HepG2 (cell line): ENCODE measurements around the gene MYH9. TPM values are rescaled to one million over a fixed set of nuclear protein-coding genes. Genes with fewer than 3 reads are reported as not detected.

Experiments used
- BCLAF1 ChIP-seq: fragments of 450-650 bp; IDR thresholded peaks from 2 replicates; pipeline ENCODE4 v1.6.1; 2017; ENCODE audit warnings: mild to moderate bottlenecking
- CBX1 ChIP-seq: IDR thresholded peaks from one replicate; pipeline ENCODE4 v1.6.1; 2016; ENCODE audit warnings: antibody characterized with exemption, low read depth
- CHD2 ChIP-seq: IDR thresholded peaks from 2 replicates; pipeline ENCODE4 v1.6.1; 2011; ENCODE audit warnings: low read depth, low read length, improper control_type of control experiment
- EEA1 ChIP-seq: sonication (generic); formaldehyde crosslinking; IDR thresholded peaks from 2 replicates; pipeline ENCODE4 v1.5.1; 2020; ENCODE audit warnings: mild to moderate bottlenecking, missing genetic modification reagents, borderline replicate concordance
- EHMT2 ChIP-seq: fragments of 200-600 bp; sonication (generic); IDR thresholded peaks from 2 replicates; pipeline ENCODE4 v1.7.0; 2017; ENCODE audit warnings: antibody characterized with exemption, low read depth, low read length, borderline replicate concordance
- NFE2L1 ChIP-seq: sonication (generic); formaldehyde crosslinking; IDR thresholded peaks from 2 replicates; pipeline ENCODE4 v1.4.0; 2020; ENCODE audit warnings: missing genetic modification reagents, mild to moderate bottlenecking, borderline replicate concordance
- PBX3 ChIP-seq: sonication (generic); formaldehyde crosslinking; IDR thresholded peaks from 2 replicates; pipeline ENCODE4 v1.8.1; 2023; ENCODE audit warnings: missing genetic modification reagents, inconsistent platforms, borderline replicate concordance
- RXRA ChIP-seq: sonication (generic); formaldehyde crosslinking; IDR thresholded peaks from 2 replicates; pipeline ENCODE4 v1.5.1; 2020; ENCODE audit warnings: missing genetic modification reagents
- SKIL ChIP-seq: sonication (generic); formaldehyde crosslinking; IDR thresholded peaks from 2 replicates; pipeline ENCODE4 v1.8.0; 2022; ENCODE audit warnings: missing genetic modification reagents, mild to moderate bottlenecking, moderate library complexity, borderline replicate concordance
- SRF ChIP-seq: IDR thresholded peaks from 2 replicates; pipeline ENCODE4 v1.6.1; 2011; ENCODE audit warnings: mild to moderate bottlenecking, low read depth, low read length, moderate library complexity
- YEATS2 ChIP-seq: sonication (generic); formaldehyde crosslinking; IDR thresholded peaks from 2 replicates; pipeline ENCODE4 v1.4.0; 2020; ENCODE audit warnings: missing genetic modification reagents, borderline replicate concordance
- ZHX2 ChIP-seq, 2 experiments: sonication (generic) in 1 of 2; formaldehyde crosslinking in 1 of 2; IDR thresholded peaks; 2 replicates each; pipeline versions ENCODE4 v1.6.1 to v1.9.0; 2014 to 2022; ENCODE audit warnings: antibody characterized with exemption in 1 of 2, borderline replicate concordance in 1 of 2, inconsistent platforms in 1 of 2, low read depth in 1 of 2, missing genetic modification reagents in 1 of 2
- ZNF121 ChIP-seq: sonication (generic); formaldehyde crosslinking; IDR thresholded peaks from 2 replicates; pipeline ENCODE4 v1.5.0; 2020; ENCODE audit warnings: mild to moderate bottlenecking, missing genetic modification reagents
- ZNF251 ChIP-seq: sonication (generic); formaldehyde crosslinking; IDR thresholded peaks from 2 replicates; pipeline ENCODE4 v1.9.0; 2021; ENCODE audit warnings: mild to moderate bottlenecking, missing genetic modification reagents
- ZNF598 ChIP-seq: sonication (generic); formaldehyde crosslinking; IDR thresholded peaks from 2 replicates; pipeline ENCODE4 v1.5.1; 2020; ENCODE audit warnings: mild to moderate bottlenecking, missing genetic modification reagents, borderline replicate concordance
- ZNF75D ChIP-seq: sonication (generic); formaldehyde crosslinking; IDR thresholded peaks from 2 replicates; pipeline ENCODE4 v1.8.1; 2023; ENCODE audit warnings: missing genetic modification reagents, mild to moderate bottlenecking, borderline replicate concordance
- polyA plus RNA-seq, 8 experiments: library from polyadenylated mRNA; depleted of rRNA in 3 of 8; stranded (reverse) in 7 of 8; unstranded in 1 of 8; fragments of >200 nt; fragmentation: Illumina TruSeq in 4 of 8; extraction: Trizol in 4 of 8; gene quantifications; 2 replicates each; pipeline versions ENCODE4 v1.2.1 to v1.2.3, GENCODE V29; 2011 to 2016; ENCODE audit warnings: low read depth in 4 of 8, missing spikeins in 1 of 8, mixed read lengths in 1 of 8; ENCODE audit not compliant: insufficient read depth in 1 of 8
- total RNA-seq, 5 experiments: library from RNA; depleted of rRNA; stranded (reverse); fragments of >200 nt; fragmentation: Illumina TruSeq; extraction: Trizol; gene quantifications; 2 replicates each; pipeline ENCODE4 v1.2.3, GENCODE V29; 2016; ENCODE audit warnings: low read depth in 1 of 5

The MYH9 gene
- total and polyA plus RNA-seq, 2 of the 13 experiments (the other 11 are each of a cell fraction or from before 2014, with no cell fraction given): 50.7 to 98.5 TPM

GRCh38 chr22:36352803-36353507 lies 34.8 kb downstream of the MYH9 start (continued):
- TF ChIP-seq ZHX2 (IDR thresholded peaks at IDR 0.05; ENCODE audit: low read depth) (no peak), ZHX2 (CRISPR knock-in tag; IDR thresholded peaks at IDR 0.05; ENCODE audit: borderline replicate concordance) (no peak), PBX3 (CRISPR knock-in tag) (no peak), ZNF251 (no peak), ZNF121 (CRISPR knock-in tag) (no peak), SRF (no peak), CHD2 (no peak), EHMT2 (no peak), BCLAF1 (no peak), CBX1 (no peak), EEA1 (CRISPR knock-in tag) (no peak), YEATS2 (CRISPR knock-in tag) (no peak), SKIL (0 out of 2 replicates have a peak, but pooled peaks have one; percentile 32), NFE2L1 (no peak), ZNF75D (no peak), ZNF598 (CRISPR knock-in tag) (no peak), RXRA (CRISPR knock-in tag) (peak; percentile 66; the same call in 1 of the 2 replicates)
